Stimulated activated CD4-positive, alpha-beta T cell treated with anti-CD3 and anti-CD28 coated beads, Interleukin-4, amount 100 ng/mL, for 48 hours (primary cell): ENCODE data around the gene MBNL3.
A peak's percentile ranks its signal among the peaks of the same experiment; 100 is the strongest.
"Not testable (repeated sequence)": the region's sequence is repeated elsewhere in the genome, so short reads cannot be mapped to it uniquely, and the experiment has no call there.

Experiments used
- DNase-seq, 2 donors: peaks; one replicate each; pipeline ENCODE4 v3.0.0-alpha.2; 2020; ENCODE audit warnings: low read depth in 2 of 2

Gene MBNL3

GRCh38 chrX:132480581-132481203 lies 8.1 kb downstream of the MBNL3 start:
- DNase-seq = peak in 1 of 2 donors; percentile 11

GRCh38 chrX:132474544-132475248 lies 14.1 kb downstream of the MBNL3 start:
- DNase-seq = no peak

GRCh38 chrX:132472397-132472796 lies 16.4 kb downstream of the MBNL3 start:
- no peak for DNase-seq

GRCh38 chrX:132470831-132471230 lies 18.0 kb downstream of the MBNL3 start:
- DNase-seq = no peak

- no peak for DNase-seq
These were observed 18.7 kb downstream of the MBNL3 start for GRCh38 chrX:132470179-132470578.

- DNase-seq = no peak
These were observed 20.4 kb downstream of the MBNL3 start for GRCh38 chrX:132468454-132468853.

GRCh38 chrX:132467989-132468388 lies 20.8 kb downstream of the MBNL3 start:
- DNase-seq = no peak

- no peak for DNase-seq
These were observed 21.8 kb downstream of the MBNL3 start for GRCh38 chrX:132467026-132467425.

GRCh38 chrX:132463411-132463810 lies 25.4 kb downstream of the MBNL3 start:
- DNase-seq = peak in 1 of 2 donors; percentile 3

GRCh38 chrX:132461886-132462285 lies 27.0 kb downstream of the MBNL3 start:
- DNase-seq = no peak

GRCh38 chrX:132452911-132453550 lies 35.8 kb downstream of the MBNL3 start:
- DNase-seq = no peak

- not testable (repeated sequence) for DNase-seq
These were observed 42.9 kb downstream of the MBNL3 start for GRCh38 chrX:132445909-132446308.

GRCh38 chrX:132444936-132445335 lies 43.9 kb downstream of the MBNL3 start:
- no peak for DNase-seq

- DNase-seq = no peak
These were observed 45.4 kb downstream of the MBNL3 start for GRCh38 chrX:132443196-132444135.

GRCh38 chrX:132442691-132443090 lies 46.1 kb downstream of the MBNL3 start:
- DNase-seq = no peak

- DNase-seq = no peak
These were observed 53.6 kb downstream of the MBNL3 start for GRCh38 chrX:132435222-132435621.

GRCh38 chrX:132433551-132433950 lies 55.3 kb downstream of the MBNL3 start:
- no peak for DNase-seq

GRCh38 chrX:132433001-132433400 lies 55.8 kb downstream of the MBNL3 start:
- DNase-seq = no peak

GRCh38 chrX:132428896-132429295 lies 59.9 kb downstream of the MBNL3 start:
- DNase-seq = no peak

GRCh38 chrX:132426695-132427281 lies 62.0 kb downstream of the MBNL3 start:
- no peak for DNase-seq

- no peak for DNase-seq
These were observed 63.0 kb downstream of the MBNL3 start for GRCh38 chrX:132425744-132426318.
